KMS-11 (cell line): ENCODE measurements around the gene BNIP5.

Experiments used
- H2AFZ ChIP-seq: fragments of 200-600 bp; sonication (generic); 2 replicates; pipeline ENCODE4 v1.6.1; 2016; ENCODE audit warnings: antibody characterized with exemption, mixed run types, low read depth
- H3K27ac ChIP-seq: fragments of 200-600 bp; sonication (generic); 2 replicates; pipeline ENCODE4 v1.6.1; 2016; ENCODE audit warnings: mild to moderate bottlenecking, mixed run types
- H3K27me3 ChIP-seq: fragments of 200-600 bp; sonication (generic); 2 replicates; pipeline ENCODE4 v1.6.1; 2017; ENCODE audit warnings: mild to moderate bottlenecking, low read depth, mixed run types, moderate library complexity; ENCODE audit not compliant: insufficient read depth
- H3K36me3 ChIP-seq: fragments of 200-600 bp; sonication (generic); 2 replicates; pipeline ENCODE4 v1.6.1; 2017; ENCODE audit warnings: mild to moderate bottlenecking, mixed run types; ENCODE audit not compliant: insufficient read depth
- H3K4me1 ChIP-seq: fragments of 200-600 bp; sonication (generic); 2 replicates; pipeline ENCODE4 v1.6.1; 2016; ENCODE audit warnings: mild to moderate bottlenecking, low read depth, mixed run types; ENCODE audit not compliant: poor library complexity, severe bottlenecking
- H3K4me2 ChIP-seq: fragments of 200-600 bp; sonication (generic); 2 replicates; pipeline ENCODE4 v1.7.0; 2016; ENCODE audit warnings: mild to moderate bottlenecking, mixed run types
- H3K4me3 ChIP-seq: fragments of 200-600 bp; sonication (generic); IDR thresholded peaks from 2 replicates; pipeline ENCODE4 v1.6.1; 2017; ENCODE audit warnings: low read depth, low read length, mixed read lengths; ENCODE audit not compliant: insufficient read depth
- H3K79me2 ChIP-seq: fragments of 200-600 bp; sonication (generic); 2 replicates; pipeline ENCODE4 v1.6.1; 2016; ENCODE audit warnings: low read depth, mixed run types; ENCODE audit not compliant: insufficient read depth
- H3K9ac ChIP-seq: fragments of 200-600 bp; sonication (generic); 2 replicates; pipeline ENCODE4 v1.6.1; 2016; ENCODE audit warnings: mild to moderate bottlenecking, mixed run types
- H4K20me1 ChIP-seq: fragments of 200-600 bp; sonication (generic); 2 replicates; pipeline ENCODE4 v1.6.1; 2016; ENCODE audit warnings: mild to moderate bottlenecking, mixed run types; ENCODE audit not compliant: insufficient read depth
- CTCF ChIP-seq: fragments of 200-600 bp; sonication (generic); conservative IDR thresholded peaks from 2 replicates; pipeline ENCODE4 v1.6.1; 2017; ENCODE audit warnings: low read depth, mild to moderate bottlenecking, antibody characterized with exemption, low read length, moderate library complexity, mixed read lengths

The BNIP5 gene

GRCh38 chr6:36289281-36289878 is 47.3 kb downstream of the BNIP5 start:
- no peak for TF ChIP-seq CTCF
- Histone ChIP-seq H4K20me1 (no peaks in the 10 kb centered on the region), H3K4me2 (no peak overlapping the region), H3K79me2 (no peaks in the 10 kb centered on the region), H3K36me3 (no peaks in the 10 kb centered on the region), H2AFZ (no peak overlapping the region), H3K4me3 (no peak overlapping the region), H3K27ac (no peak overlapping the region), H3K4me1 (no peaks in the 10 kb centered on the region), H3K27me3 (no peaks in the 10 kb centered on the region), H3K9ac (no peak overlapping the region)

- no peaks in the 10 kb centered on the region for H3K4me1 ChIP-seq
- no peak overlapping the region for H3K9ac ChIP-seq
- no peaks in the 10 kb centered on the region for H3K27me3 ChIP-seq
- H4K20me1 ChIP-seq: no peaks in the 10 kb centered on the region
- no peak overlapping the region for H3K27ac ChIP-seq
- no peaks in the 10 kb centered on the region for H3K36me3 ChIP-seq
- TF ChIP-seq CTCF: no peak
- H2AFZ ChIP-seq: no peak overlapping the region
- no peak overlapping the region for H3K4me3 ChIP-seq
- no peaks in the 10 kb centered on the region for H3K79me2 ChIP-seq
- H3K4me2 ChIP-seq: no peak overlapping the region
Measured at GRCh38 chr6:36286858-36287257, 49.8 kb downstream of the BNIP5 start.

GRCh38 chr6:36285797-36286196 is 50.9 kb downstream of the BNIP5 start:
- Histone ChIP-seq H4K20me1 (no peaks in the 10 kb centered on the region), H3K4me1 (no peaks in the 10 kb centered on the region), H3K27me3 (no peaks in the 10 kb centered on the region), H2AFZ (no peak overlapping the region), H3K4me3 (no peak overlapping the region), H3K36me3 (no peaks in the 10 kb centered on the region), H3K9ac (no peak overlapping the region), H3K4me2 (no peak overlapping the region), H3K27ac (no peak overlapping the region), H3K79me2 (no peaks in the 10 kb centered on the region)
- TF ChIP-seq CTCF: no peak

- TF ChIP-seq CTCF: no peak
- Histone ChIP-seq H3K4me1 (no peaks in the 10 kb centered on the region), H2AFZ (no peak overlapping the region), H3K27ac (no peak overlapping the region), H3K4me2 (no peak overlapping the region), H3K79me2 (no peaks in the 10 kb centered on the region), H3K27me3 (no peaks in the 10 kb centered on the region), H3K9ac (no peak overlapping the region), H4K20me1 (no peaks in the 10 kb centered on the region), H3K4me3 (no peak overlapping the region), H3K36me3 (no peaks in the 10 kb centered on the region)
Measured at GRCh38 chr6:36285187-36285671, 51.5 kb downstream of the BNIP5 start.
